GM23338 (cell line): ENCODE measurements around the gene XYLT1. TPM values are rescaled to one million over a fixed set of nuclear protein-coding genes. Genes with fewer than 3 reads are reported as not detected.

Experiments
- ATAC-seq: fragments of 200-7000 bp; cut with Tn5 transposase; 3 replicates; pipeline ENCODE4 v1.9.1; 2020
- DNase-seq: peaks from one replicate; pipeline ENCODE4 v3.0.0-alpha.2; 2015; ENCODE audit warnings: low spot score
- H2AFZ ChIP-seq: fragments of 200-600 bp; sonication (generic); 2 replicates; pipeline ENCODE4 v1.8.0; 2016; ENCODE audit warnings: antibody characterized with exemption, mild to moderate bottlenecking, moderate library complexity
- H3F3A ChIP-seq: fragments of 200-600 bp; sonication (generic); replicated peaks from 2 replicates; pipeline ENCODE4 v1.8.0; 2017; ENCODE audit warnings: antibody characterized with exemption, mixed run types, low read depth
- H3K27ac ChIP-seq: fragments of 200-600 bp; sonication (generic); 2 replicates; pipeline ENCODE4 v1.6.1; 2016; ENCODE audit warnings: low read depth
- H3K27me3 ChIP-seq: fragments of 200-600 bp; sonication (generic); 2 replicates; pipeline ENCODE4 v1.8.0; 2016; ENCODE audit warnings: mild to moderate bottlenecking, mixed run types, moderate library complexity; ENCODE audit not compliant: insufficient read depth
- H3K36me3 ChIP-seq: fragments of 200-600 bp; sonication (generic); 2 replicates; pipeline ENCODE4 v1.8.0; 2016; ENCODE audit warnings: mild to moderate bottlenecking; ENCODE audit not compliant: insufficient read depth
- H3K4me1 ChIP-seq: fragments of 200-600 bp; sonication (generic); 2 replicates; pipeline ENCODE4 v1.8.0; 2016; ENCODE audit warnings: mild to moderate bottlenecking, moderate library complexity; ENCODE audit not compliant: insufficient read depth
- H3K4me2 ChIP-seq: fragments of 200-600 bp; sonication (generic); 2 replicates; pipeline ENCODE4 v1.7.1; 2017; ENCODE audit warnings: mixed run types
- H3K4me3 ChIP-seq: fragments of 200-600 bp; sonication (generic); 2 replicates; pipeline ENCODE4 v1.6.1; 2016; ENCODE audit warnings: mixed run types
- H3K79me2 ChIP-seq: fragments of 200-600 bp; sonication (generic); replicated peaks from 2 replicates; pipeline ENCODE4 v1.8.0; 2017; ENCODE audit warnings: mild to moderate bottlenecking; ENCODE audit not compliant: insufficient read depth
- H3K9me2 ChIP-seq: fragments of 200-600 bp; sonication (generic); 2 replicates; pipeline ENCODE4 v1.8.0; 2017; ENCODE audit not compliant: insufficient read depth
- H4K20me1 ChIP-seq: fragments of 200-600 bp; sonication (generic); replicated peaks from 2 replicates; pipeline ENCODE4 v1.8.0; 2017; ENCODE audit warnings: mild to moderate bottlenecking; ENCODE audit not compliant: insufficient read depth
- H3K27ac Mint-ChIP-seq: 2 replicates; pipeline ENCODE4 v1.8.0; 2020; ENCODE audit warnings: inconsistent platforms, mild to moderate bottlenecking, moderate library complexity, mixed read lengths
- H3K27me3 Mint-ChIP-seq: 3 replicates; pipeline ENCODE4 v1.8.0; 2022; ENCODE audit warnings: low read depth, mild to moderate bottlenecking, moderate library complexity, mixed read lengths, inconsistent platforms; ENCODE audit not compliant: insufficient read depth, poor library complexity
- H3K36me3 Mint-ChIP-seq: 3 replicates; pipeline ENCODE4 v1.8.0; 2021; ENCODE audit warnings: low read depth, mild to moderate bottlenecking, inconsistent platforms, moderate library complexity, mixed read lengths
- H3K4me1 Mint-ChIP-seq: 3 replicates; pipeline ENCODE4 v1.8.0; 2020; ENCODE audit warnings: mild to moderate bottlenecking, inconsistent platforms, mixed read lengths
- H3K4me3 Mint-ChIP-seq: 3 replicates; pipeline ENCODE4 v1.8.0; 2021; ENCODE audit warnings: moderate library complexity, mild to moderate bottlenecking, inconsistent platforms, mixed read lengths
- H3K9me3 Mint-ChIP-seq: 3 replicates; pipeline ENCODE4 v1.8.0; 2020; ENCODE audit warnings: moderate library complexity, mild to moderate bottlenecking, inconsistent platforms, mixed read lengths
- CREB1 ChIP-seq: fragments of 250-450 bp; sonication (Bioruptor Pico); IDR thresholded peaks from 2 replicates; pipeline ENCODE4 v1.5.0; 2020; ENCODE audit warnings: low read depth, mild to moderate bottlenecking, moderate library complexity
- EZH2 ChIP-seq: fragments of 200-600 bp; sonication (generic); IDR thresholded peaks from one replicate; pipeline ENCODE4 v1.8.0; 2017; ENCODE audit warnings: antibody characterized with exemption, mild to moderate bottlenecking, low read depth; ENCODE audit not compliant: unreplicated experiment
- EZH2phosphoT487 ChIP-seq: fragments of 200-600 bp; sonication (generic); IDR thresholded peaks from one replicate; pipeline ENCODE4 v1.8.1; 2018; ENCODE audit warnings: antibody characterized with exemption; ENCODE audit not compliant: unreplicated experiment
- JUNB ChIP-seq: IDR thresholded peaks from one replicate; pipeline ENCODE4 v1.6.1; 2016; ENCODE audit warnings: antibody characterized with exemption; ENCODE audit not compliant: unreplicated experiment
- NANOG ChIP-seq: IDR thresholded peaks from 2 replicates; pipeline ENCODE4 v1.6.1; 2016; ENCODE audit warnings: antibody characterized with exemption, borderline replicate concordance
- POLR2AphosphoS5 ChIP-seq: IDR thresholded peaks from 2 replicates; pipeline ENCODE4 v1.6.1; 2016; ENCODE audit warnings: antibody characterized with exemption, low read depth
- REST ChIP-seq: IDR thresholded peaks from one replicate; pipeline ENCODE4 v1.6.1; 2018; ENCODE audit warnings: antibody characterized with exemption; ENCODE audit not compliant: unreplicated experiment
- STAT1 ChIP-seq: IDR thresholded peaks from one replicate; pipeline ENCODE4 v1.6.1; 2016; ENCODE audit warnings: antibody characterized with exemption; ENCODE audit not compliant: unreplicated experiment
- ZNF114 ChIP-seq: fragments of 250-450 bp; sonication (Bioruptor Pico); IDR thresholded peaks from 2 replicates; pipeline ENCODE4 v1.5.0; 2020; ENCODE audit warnings: mild to moderate bottlenecking, moderate library complexity
- ZNF331 ChIP-seq: fragments of 250-450 bp; sonication (Bioruptor Pico); IDR thresholded peaks from 2 replicates; pipeline ENCODE4 v1.5.0; 2020; ENCODE audit warnings: low read depth, mild to moderate bottlenecking, moderate library complexity
- polyA plus RNA-seq: library from polyadenylated mRNA; unstranded; fragments of >200 nt; fragmentation: Nextera tagmentation; extraction: Ambion mirVana; gene quantifications from 2 replicates; pipeline ENCODE4 v1.2.1, GENCODE V29; 2016
- total RNA-seq: library from RNA; depleted of rRNA; stranded (reverse); fragments of >200 nt; shearing (Covaris generic); gene quantifications from 2 replicates; pipeline ENCODE4 v1.2.3, GENCODE V29; 2014
- TF ChIP-seq, protein P1 (sequence below): IDR thresholded peaks from 2 replicates; pipeline ENCODE4 v1.6.1; 2016; ENCODE audit warnings: antibody characterized with exemption
- TF ChIP-seq, protein P2 (sequence below), 2 experiments: fragments of 200-600 bp in 1 of 2; sonication (generic) in 1 of 2; conservative IDR thresholded peaks; 2 replicates each; pipeline versions ENCODE4 v1.5.1 to v1.6.1; 2016 to 2017; ENCODE audit warnings: antibody characterized with exemption in 2 of 2, low read depth in 2 of 2, mild to moderate bottlenecking in 2 of 2, moderate library complexity in 1 of 2
- TF ChIP-seq, protein P3 (sequence below): fragments of 250-450 bp; sonication (Bioruptor Pico); IDR thresholded peaks from 2 replicates; pipeline ENCODE4 v1.5.0; 2020; ENCODE audit warnings: mild to moderate bottlenecking, moderate library complexity

XYLT1 gene
- total and polyA plus RNA-seq, 2 experiments from 2014 or later: 3.5 to 24.7 TPM

DNA sequence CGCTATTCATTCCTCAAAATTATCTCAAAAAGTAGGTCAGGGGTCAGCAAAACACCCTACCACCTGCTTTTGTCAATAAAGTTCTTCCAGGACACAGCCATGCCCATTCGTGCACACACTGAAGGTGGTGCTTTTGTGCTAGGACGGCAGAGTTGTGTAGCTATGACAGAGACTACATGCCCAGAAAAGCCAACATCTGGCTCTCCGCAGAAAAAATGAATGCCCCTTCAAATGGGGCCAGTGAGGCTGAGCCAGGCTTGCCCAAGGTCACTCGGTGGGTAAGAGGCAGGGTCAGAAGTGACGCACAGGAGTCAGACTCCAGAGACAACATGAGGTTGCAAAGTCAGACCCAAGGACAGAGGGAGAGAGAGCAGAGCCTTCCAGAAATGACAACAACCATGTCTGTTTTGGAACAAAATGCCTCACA is 200.1 kb downstream of the XYLT1 start:
- TF ChIP-seq REST (no peak), EZH2phosphoT487 (no peak), POLR2AphosphoS5 (no peak), ZNF114 (CRISPR knock-in tag) (no peak), CREB1 (CRISPR knock-in tag) (no peak), STAT1 (no peak), ZNF331 (CRISPR knock-in tag) (no peak), EZH2 (no peak), NANOG (no peak), JUNB (no peak)
- TF ChIP-seq, protein P1, sequence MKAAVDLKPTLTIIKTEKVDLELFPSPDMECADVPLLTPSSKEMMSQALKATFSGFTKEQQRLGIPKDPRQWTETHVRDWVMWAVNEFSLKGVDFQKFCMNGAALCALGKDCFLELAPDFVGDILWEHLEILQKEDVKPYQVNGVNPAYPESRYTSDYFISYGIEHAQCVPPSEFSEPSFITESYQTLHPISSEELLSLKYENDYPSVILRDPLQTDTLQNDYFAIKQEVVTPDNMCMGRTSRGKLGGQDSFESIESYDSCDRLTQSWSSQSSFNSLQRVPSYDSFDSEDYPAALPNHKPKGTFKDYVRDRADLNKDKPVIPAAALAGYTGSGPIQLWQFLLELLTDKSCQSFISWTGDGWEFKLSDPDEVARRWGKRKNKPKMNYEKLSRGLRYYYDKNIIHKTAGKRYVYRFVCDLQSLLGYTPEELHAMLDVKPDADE: no peak
- TF ChIP-seq, protein P2, sequence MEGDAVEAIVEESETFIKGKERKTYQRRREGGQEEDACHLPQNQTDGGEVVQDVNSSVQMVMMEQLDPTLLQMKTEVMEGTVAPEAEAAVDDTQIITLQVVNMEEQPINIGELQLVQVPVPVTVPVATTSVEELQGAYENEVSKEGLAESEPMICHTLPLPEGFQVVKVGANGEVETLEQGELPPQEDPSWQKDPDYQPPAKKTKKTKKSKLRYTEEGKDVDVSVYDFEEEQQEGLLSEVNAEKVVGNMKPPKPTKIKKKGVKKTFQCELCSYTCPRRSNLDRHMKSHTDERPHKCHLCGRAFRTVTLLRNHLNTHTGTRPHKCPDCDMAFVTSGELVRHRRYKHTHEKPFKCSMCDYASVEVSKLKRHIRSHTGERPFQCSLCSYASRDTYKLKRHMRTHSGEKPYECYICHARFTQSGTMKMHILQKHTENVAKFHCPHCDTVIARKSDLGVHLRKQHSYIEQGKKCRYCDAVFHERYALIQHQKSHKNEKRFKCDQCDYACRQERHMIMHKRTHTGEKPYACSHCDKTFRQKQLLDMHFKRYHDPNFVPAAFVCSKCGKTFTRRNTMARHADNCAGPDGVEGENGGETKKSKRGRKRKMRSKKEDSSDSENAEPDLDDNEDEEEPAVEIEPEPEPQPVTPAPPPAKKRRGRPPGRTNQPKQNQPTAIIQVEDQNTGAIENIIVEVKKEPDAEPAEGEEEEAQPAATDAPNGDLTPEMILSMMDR (conservative IDR thresholded peaks at IDR 0.05; ENCODE audit: low read depth in 2 of 2): no peak
- TF ChIP-seq, protein P3, sequence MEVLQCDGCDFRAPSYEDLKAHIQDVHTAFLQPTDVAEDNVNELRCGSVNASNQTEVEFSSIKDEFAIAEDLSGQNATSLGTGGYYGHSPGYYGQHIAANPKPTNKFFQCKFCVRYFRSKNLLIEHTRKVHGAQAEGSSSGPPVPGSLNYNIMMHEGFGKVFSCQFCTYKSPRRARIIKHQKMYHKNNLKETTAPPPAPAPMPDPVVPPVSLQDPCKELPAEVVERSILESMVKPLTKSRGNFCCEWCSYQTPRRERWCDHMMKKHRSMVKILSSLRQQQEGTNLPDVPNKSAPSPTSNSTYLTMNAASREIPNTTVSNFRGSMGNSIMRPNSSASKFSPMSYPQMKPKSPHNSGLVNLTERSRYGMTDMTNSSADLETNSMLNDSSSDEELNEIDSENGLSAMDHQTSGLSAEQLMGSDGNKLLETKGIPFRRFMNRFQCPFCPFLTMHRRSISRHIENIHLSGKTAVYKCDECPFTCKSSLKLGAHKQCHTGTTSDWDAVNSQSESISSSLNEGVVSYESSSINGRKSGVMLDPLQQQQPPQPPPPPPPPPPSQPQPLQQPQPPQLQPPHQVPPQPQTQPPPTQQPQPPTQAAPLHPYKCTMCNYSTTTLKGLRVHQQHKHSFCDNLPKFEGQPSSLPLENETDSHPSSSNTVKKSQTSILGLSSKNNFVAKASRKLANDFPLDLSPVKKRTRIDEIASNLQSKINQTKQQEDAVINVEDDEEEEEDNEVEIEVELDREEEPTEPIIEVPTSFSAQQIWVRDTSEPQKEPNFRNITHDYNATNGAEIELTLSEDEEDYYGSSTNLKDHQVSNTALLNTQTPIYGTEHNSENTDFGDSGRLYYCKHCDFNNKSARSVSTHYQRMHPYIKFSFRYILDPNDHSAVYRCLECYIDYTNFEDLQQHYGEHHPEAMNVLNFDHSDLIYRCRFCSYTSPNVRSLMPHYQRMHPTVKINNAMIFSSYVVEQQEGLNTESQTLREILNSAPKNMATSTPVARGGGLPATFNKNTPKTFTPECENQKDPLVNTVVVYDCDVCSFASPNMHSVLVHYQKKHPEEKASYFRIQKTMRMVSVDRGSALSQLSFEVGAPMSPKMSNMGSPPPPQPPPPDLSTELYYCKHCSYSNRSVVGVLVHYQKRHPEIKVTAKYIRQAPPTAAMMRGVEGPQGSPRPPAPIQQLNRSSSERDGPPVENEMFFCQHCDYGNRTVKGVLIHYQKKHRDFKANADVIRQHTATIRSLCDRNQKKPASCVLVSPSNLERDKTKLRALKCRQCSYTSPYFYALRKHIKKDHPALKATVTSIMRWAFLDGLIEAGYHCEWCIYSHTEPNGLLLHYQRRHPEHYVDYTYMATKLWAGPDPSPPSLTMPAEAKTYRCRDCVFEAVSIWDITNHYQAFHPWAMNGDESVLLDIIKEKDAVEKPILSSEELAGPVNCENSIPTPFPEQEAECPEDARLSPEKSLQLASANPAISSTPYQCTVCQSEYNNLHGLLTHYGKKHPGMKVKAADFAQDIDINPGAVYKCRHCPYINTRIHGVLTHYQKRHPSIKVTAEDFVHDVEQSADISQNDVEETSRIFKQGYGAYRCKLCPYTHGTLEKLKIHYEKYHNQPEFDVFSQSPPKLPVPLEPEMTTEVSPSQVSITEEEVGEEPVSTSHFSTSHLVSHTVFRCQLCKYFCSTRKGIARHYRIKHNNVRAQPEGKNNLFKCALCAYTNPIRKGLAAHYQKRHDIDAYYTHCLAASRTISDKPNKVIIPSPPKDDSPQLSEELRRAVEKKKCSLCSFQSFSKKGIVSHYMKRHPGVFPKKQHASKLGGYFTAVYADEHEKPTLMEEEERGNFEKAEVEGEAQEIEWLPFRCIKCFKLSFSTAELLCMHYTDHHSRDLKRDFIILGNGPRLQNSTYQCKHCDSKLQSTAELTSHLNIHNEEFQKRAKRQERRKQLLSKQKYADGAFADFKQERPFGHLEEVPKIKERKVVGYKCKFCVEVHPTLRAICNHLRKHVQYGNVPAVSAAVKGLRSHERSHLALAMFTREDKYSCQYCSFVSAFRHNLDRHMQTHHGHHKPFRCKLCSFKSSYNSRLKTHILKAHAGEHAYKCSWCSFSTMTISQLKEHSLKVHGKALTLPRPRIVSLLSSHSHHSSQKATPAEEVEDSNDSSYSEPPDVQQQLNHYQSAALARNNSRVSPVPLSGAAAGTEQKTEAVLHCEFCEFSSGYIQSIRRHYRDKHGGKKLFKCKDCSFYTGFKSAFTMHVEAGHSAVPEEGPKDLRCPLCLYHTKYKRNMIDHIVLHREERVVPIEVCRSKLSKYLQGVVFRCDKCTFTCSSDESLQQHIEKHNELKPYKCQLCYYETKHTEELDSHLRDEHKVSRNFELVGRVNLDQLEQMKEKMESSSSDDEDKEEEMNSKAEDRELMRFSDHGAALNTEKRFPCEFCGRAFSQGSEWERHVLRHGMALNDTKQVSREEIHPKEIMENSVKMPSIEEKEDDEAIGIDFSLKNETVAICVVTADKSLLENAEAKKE (CRISPR knock-in tag): no peak
- peaks cover 5% of the 10 kb centered on the region; the same call in 1 of the 2 replicates for H4K20me1 ChIP-seq
- no peak for ATAC-seq
- H3K36me3 ChIP-seq: no peaks in the 10 kb centered on the region
- Mint-ChIP-seq H3K4me1 (peaks cover 18% of the 10 kb centered on the region), H3K27me3 (peaks cover 11% of the 10 kb centered on the region), H3K36me3 (no peaks in the 10 kb centered on the region), H3K9me3 (no peaks in the 10 kb centered on the region), H3K4me3 (no peak overlapping the region), H3K27ac (no peak overlapping the region)
- H3K4me1 ChIP-seq: peaks cover 6% of the 10 kb centered on the region
- H3K27me3 ChIP-seq: no peaks in the 10 kb centered on the region
- no peak overlapping the region for H3K4me2 ChIP-seq
- no peak overlapping the region for H2AFZ ChIP-seq
- H3K79me2 ChIP-seq: peaks cover 6% of the 10 kb centered on the region; the same call in 1 of the 2 replicates
- H3K9me2 ChIP-seq: no peaks in the 10 kb centered on the region
- no peak overlapping the region for H3K4me3 ChIP-seq
- DNase-seq: no peak
- H3K27ac ChIP-seq: no peak overlapping the region
- peaks cover 3% of the 10 kb centered on the region; the same call in 1 of the 2 replicates for H3F3A ChIP-seq
